SK-N-MC (cell line): ENCODE measurements around the gene NQO2.

Experiments used
- EZH2 ChIP-seq: fragments of 200-600 bp; sonication (generic); IDR thresholded peaks from one replicate; pipeline ENCODE4 v1.6.1; 2017; ENCODE audit warnings: antibody characterized with exemption
- POLR2AphosphoS5 ChIP-seq: IDR thresholded peaks from 2 replicates; pipeline ENCODE4 v1.6.1; 2012; ENCODE audit warnings: mild to moderate bottlenecking, low read depth, low read length, borderline replicate concordance

- TF ChIP-seq POLR2AphosphoS5 (no peak), EZH2 (no peak)
Measured at GRCh38 chr6:2976060-2976459, 23.6 kb upstream of the NQO2 start.
